Kidney epithelial cell (primary cell): ENCODE data around the gene KHDC4. TPM values are rescaled to one million over a fixed set of nuclear protein-coding genes. Genes with fewer than 3 reads are reported as not detected.

ENCODE experiments used
- DNase-seq: peaks from one replicate; pipeline ENCODE4 v3.0.0-alpha.2; 2010; ENCODE audit warnings: low read depth
- H3K27me3 ChIP-seq: 2 replicates; pipeline ENCODE4 v1.6.0; 2011; ENCODE audit warnings: low read length; ENCODE audit not compliant: control insufficient read depth, insufficient read depth
- H3K36me3 ChIP-seq: 2 replicates; pipeline ENCODE4 v1.5.1; 2011; ENCODE audit warnings: low read length; ENCODE audit not compliant: control insufficient read depth, insufficient read depth
- H3K4me3 ChIP-seq: 2 replicates; pipeline ENCODE4 v1.5.1; 2011; ENCODE audit warnings: low read depth, mild to moderate bottlenecking, control low read depth, low read length
- total RNA-seq: library from RNA; depleted of rRNA; stranded (reverse); fragments of >200 nt; gene quantifications from 2 replicates; pipeline ENCODE4 v1.2.3, GENCODE V29; 2015
- TF ChIP-seq, protein P1 (sequence below): IDR thresholded peaks from 2 replicates; pipeline ENCODE4 v1.5.1; 2011; ENCODE audit warnings: mild to moderate bottlenecking, moderate library complexity, low read length, control low read depth, inconsistent platforms; ENCODE audit not compliant: insufficient read depth, poor library complexity, severe bottlenecking

The KHDC4 gene
- total RNA-seq, 1 donor from 2014 or later = 31.5 TPM

- Histone ChIP-seq H3K27me3 (no peaks in the 10 kb centered on the region), H3K36me3 (peaks cover 5% of the 10 kb centered on the region), H3K4me3 (no peak overlapping the region)
- TF ChIP-seq, protein P1, sequence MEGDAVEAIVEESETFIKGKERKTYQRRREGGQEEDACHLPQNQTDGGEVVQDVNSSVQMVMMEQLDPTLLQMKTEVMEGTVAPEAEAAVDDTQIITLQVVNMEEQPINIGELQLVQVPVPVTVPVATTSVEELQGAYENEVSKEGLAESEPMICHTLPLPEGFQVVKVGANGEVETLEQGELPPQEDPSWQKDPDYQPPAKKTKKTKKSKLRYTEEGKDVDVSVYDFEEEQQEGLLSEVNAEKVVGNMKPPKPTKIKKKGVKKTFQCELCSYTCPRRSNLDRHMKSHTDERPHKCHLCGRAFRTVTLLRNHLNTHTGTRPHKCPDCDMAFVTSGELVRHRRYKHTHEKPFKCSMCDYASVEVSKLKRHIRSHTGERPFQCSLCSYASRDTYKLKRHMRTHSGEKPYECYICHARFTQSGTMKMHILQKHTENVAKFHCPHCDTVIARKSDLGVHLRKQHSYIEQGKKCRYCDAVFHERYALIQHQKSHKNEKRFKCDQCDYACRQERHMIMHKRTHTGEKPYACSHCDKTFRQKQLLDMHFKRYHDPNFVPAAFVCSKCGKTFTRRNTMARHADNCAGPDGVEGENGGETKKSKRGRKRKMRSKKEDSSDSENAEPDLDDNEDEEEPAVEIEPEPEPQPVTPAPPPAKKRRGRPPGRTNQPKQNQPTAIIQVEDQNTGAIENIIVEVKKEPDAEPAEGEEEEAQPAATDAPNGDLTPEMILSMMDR = no peak
- DNase-seq = no peak
Measured at GRCh38 chr1:155952505-155952890, 18.3 kb upstream of the KHDC4 start.

DNA sequence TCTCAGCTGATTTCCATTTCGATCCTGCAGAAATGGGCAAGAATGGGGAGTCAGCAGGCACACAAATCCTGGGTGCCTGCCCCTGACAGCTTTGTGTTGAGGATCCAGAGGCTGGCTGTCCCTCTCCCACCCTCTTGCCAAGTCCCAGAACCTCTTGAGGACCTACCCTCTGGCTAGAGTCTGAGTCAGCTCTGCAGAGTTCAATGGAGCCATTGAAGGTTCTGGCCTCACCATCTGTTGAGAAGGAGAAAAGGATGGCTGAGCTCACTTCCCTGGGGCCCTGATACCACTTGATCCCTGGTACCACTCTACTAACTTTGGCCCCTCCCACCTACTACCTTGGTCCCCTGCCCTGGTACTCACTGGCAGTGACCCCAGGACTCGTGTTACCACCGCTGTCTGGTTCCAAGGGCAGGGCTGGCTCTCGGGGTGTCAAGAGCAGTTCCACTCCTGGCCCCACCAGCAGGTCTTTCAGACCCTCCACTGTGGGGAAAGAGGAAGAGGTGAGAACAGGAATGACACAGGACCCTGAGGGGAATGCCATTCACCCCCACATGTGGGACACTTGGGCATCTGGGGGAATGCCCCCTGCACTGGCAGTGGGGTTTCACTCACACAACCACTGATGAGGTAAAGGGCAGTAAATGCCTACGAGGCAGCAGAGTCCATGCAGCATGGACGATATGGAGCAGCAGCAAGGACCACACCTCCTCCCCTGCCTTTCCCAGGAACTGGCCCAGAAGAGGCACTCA, 17.7 kb upstream of the KHDC4 start:
- no peak overlapping the region for H3K4me3 ChIP-seq
- no peak for DNase-seq
- TF ChIP-seq, protein P1 = no peak
- H3K36me3 ChIP-seq = peaks cover 5% of the 10 kb centered on the region
- H3K27me3 ChIP-seq = no peaks in the 10 kb centered on the region

- Histone ChIP-seq H3K27me3 (no peaks in the 10 kb centered on the region), H3K36me3 (peaks cover 5% of the 10 kb centered on the region), H3K4me3 (no peak overlapping the region)
- no peak for DNase-seq
- TF ChIP-seq, protein P1 = no peak
Measured at GRCh38 chr1:155950829-155951228, 16.6 kb upstream of the KHDC4 start.

DNA sequence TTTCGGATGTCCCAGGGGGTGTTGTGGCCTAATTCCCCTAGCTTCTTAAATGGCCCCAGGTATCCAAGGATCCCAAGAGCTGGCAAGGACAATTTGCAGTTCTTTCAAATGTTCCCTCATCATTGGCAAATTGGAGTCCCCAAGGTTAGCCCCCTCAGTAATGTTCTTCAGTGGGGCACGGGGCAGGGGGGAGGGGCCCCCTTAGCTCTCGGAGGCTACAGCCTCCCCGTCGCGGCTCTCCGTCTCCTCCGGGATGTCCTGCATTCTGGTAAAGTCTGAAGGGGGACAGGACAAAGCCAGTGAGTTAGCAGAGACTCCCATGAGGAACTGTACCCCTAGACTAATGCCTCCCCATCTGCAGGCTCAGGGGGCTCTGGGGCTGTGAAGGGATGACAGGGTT, 13.5 kb upstream of the KHDC4 start:
- peaks cover 3% of the 10 kb centered on the region for H3K36me3 ChIP-seq
- H3K27me3 ChIP-seq = no peaks in the 10 kb centered on the region
- no peak overlapping the region for H3K4me3 ChIP-seq
- DNase-seq = no peak
- TF ChIP-seq, protein P1 = no peak

- no peak for DNase-seq
- TF ChIP-seq, protein P1 = no peak
- Histone ChIP-seq H3K36me3 (peaks cover 3% of the 10 kb centered on the region), H3K4me3 (no peak overlapping the region), H3K27me3 (no peaks in the 10 kb centered on the region)
Measured at GRCh38 chr1:155947292-155947691, 13.1 kb upstream of the KHDC4 start.
